NCI-H82 treated with DMSO at 0.1 percent for 48 hours (cell line): ENCODE measurements around the gene NIPBL.
"Not testable (repeated sequence)": the region's sequence is repeated elsewhere in the genome, so short reads cannot be mapped to it uniquely, and the experiment has no call there.

Source experiments
- DNase-seq: peaks from one replicate; lab custom pipeline; 2025; ENCODE audit not compliant: unreplicated experiment; lab: John Stamatoyannopoulos, UW

The NIPBL gene

DNA sequence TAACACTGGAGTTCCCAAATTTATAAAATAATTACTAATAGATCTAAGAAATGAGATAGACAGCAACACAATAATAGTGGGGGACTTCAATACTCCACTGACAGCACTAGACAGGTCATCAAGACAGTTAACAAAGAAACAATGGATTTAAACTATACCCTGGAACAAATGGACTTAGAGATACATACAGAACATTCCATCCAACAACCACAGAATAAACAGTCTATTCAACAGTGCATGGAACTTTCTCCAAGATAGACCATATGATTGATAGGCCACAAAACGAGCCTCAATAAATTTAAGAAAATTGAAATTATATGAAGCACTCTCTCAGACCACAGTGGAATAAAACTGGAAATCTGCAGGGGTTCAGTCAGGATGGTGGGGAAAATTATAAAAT lies 209.5 kb downstream of the NIPBL start:
- not testable (repeated sequence) for DNase-seq

DNA sequence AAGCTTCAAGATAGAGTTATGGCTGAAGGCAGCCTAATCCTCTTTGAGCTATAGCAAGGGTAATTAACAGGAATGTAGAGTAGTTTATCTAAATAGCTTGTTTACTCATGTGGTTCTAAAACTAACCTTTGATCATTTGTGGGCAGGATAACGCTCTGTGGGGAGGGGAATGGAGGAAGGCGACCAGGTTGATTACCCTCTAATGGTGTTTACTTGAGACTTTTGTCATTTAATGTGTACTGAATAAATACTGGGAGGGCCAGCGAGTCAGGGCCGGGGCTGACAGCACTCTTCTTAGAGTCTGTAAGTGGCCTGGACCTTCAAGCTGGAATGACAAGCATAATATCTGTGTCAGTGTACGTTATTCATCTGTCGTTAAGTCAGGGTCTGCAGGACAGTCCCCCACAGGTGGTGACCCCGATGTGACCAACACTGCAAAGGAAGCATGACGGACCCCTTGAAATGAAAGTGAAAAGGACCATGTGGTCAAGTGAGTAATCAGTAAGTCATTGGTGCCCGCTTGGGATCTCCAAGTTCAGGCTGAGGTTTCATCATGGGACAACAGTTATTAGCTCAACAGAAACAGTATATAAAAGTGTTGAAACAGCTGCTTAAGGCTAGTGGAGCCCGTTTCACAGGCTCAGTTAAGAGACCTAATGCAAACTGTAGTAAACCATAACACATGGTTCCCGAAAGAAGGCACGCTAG lies 210.1 kb downstream of the NIPBL start:
- no peak for DNase-seq

- no peak for DNase-seq
These were observed 211.4 kb downstream of the NIPBL start for GRCh38 chr5:37088009-37088408.

- no peak for DNase-seq
These were observed 213.7 kb downstream of the NIPBL start for GRCh38 chr5:37090123-37090726.

DNA sequence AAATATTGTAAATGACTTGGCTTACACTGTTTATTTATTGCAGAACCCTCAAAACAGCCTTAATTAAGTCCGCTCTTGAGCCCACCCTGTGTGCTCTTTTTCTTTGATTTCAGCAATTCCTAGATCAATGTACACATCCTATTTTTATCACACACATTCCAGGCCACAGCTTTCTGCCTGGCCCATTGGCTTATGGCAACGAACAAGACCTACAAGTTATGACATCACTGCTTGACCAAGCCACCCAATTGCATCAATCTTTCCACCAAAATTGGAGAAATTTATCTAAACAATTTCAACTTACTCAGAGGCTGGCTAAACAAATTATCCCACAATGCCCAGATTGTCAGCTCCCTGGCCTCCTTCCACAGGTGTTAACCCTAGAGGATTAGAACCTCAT lies 214.2 kb downstream of the NIPBL start:
- DNase-seq = no peak

DNA sequence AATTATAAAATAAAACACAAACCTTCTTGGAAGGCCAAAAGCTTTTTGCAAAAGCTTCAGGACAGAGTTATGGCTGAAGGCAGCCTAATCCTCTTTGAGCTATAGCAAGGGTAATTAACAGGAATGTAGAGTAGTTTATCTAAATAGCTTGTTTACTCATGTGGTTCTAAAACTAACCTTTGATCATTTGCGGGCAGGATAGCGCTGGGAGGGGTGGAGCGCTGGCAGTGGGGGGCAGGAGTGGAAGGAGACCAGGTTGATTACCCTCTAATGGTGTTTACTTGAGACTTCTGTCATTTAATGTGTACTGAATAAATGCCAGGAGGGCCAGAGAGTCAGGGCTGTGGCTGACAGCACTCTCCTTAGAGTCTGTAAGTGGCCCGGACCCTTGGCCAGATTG lies 217.2 kb downstream of the NIPBL start:
- DNase-seq = not testable (repeated sequence)

DNA sequence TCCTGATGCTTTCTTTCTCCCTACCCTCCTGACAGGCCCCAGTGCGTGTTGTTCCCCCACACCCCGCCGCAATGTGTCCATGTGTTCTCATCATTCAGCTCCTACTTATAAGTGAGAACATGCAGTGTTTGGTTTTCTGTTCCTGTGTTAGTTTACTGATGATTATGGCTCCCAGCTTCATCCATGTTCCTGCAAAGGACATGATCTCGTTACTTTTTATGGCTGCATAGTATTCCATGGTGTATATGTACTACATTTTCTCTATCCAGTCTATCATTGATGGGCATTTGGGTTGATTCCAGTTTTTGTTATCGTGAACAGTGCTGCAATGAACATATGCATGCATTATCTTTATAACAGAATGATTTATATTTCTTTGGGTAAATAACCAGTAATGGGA lies 222.7 kb downstream of the NIPBL start:
- not testable (repeated sequence) for DNase-seq

DNA sequence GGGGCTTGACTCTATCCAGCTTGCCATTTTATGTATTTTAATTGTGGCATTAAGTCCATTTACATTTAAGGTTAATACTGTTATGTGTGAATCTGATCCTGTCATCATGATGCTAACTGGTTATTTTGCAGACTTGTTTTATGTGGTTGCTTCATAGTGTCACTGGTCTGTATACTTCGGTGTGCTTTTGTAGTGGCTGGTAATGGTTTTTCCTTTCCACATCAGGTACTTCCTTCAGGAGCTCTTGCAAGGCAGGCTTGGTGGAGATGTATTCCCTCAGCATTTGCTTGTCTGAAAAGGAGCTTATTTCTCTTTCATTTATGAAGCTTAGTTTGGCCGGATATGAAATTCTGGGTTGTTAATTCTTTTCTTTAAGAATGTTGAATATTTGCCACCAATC lies 226.7 kb downstream of the NIPBL start:
- no peak for DNase-seq

GRCh38 chr5:37109338-37109737 lies 232.8 kb downstream of the NIPBL start:
- no peak for DNase-seq

DNA sequence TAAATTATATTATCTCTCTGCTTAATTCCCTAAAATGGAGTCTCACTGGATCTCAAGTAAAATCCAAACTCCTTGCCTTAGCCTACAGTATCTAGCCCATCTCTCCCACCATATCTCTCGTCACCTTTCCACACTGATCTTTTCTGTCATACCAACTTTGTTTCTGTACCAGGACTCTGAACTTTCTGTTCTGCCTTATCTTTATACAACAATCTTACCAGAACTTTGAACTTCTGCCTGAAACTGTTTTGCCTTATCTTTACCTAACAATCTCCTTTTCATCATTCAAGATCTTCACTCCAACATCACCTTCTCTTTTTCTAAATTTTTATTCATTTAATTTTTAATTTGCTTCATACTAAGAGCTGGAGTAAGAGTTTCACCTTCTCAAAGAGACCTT lies 233.6 kb downstream of the NIPBL start:
- no peak for DNase-seq

GRCh38 chr5:37111426-37112382 lies 235.1 kb downstream of the NIPBL start:
- DNase-seq = no peak

- DNase-seq = no peak
These were observed 235.9 kb downstream of the NIPBL start for GRCh38 chr5:37112383-37112991.
